GM12878 (cell line): Measurements from ENCODE around the gene ACACA. TPM values are rescaled to one million over a fixed set of nuclear protein-coding genes. Genes with fewer than 3 reads are reported as not detected.
A peak's percentile ranks its signal among the peaks of the same experiment; 100 is the strongest.

ENCODE experiments used
- ATF7 ChIP-seq: fragments of 450-650 bp; IDR thresholded peaks from 2 replicates; pipeline ENCODE4 v1.6.1; 2016; ENCODE audit warnings: low read depth, mild to moderate bottlenecking
- BCL11A ChIP-seq: IDR thresholded peaks from 2 replicates; pipeline ENCODE4 v1.6.1; 2011; ENCODE audit warnings: low read depth, low read length
- DPF2 ChIP-seq: fragments of 450-650 bp; IDR thresholded peaks from 2 replicates; pipeline ENCODE4 v1.6.1; 2017; ENCODE audit warnings: mild to moderate bottlenecking
- MLLT1 ChIP-seq: fragments of 450-650 bp; IDR thresholded peaks from 2 replicates; pipeline ENCODE4 v1.6.1; 2016; ENCODE audit warnings: mild to moderate bottlenecking
- ZNF592 ChIP-seq: fragments of 450-650 bp; IDR thresholded peaks from 2 replicates; pipeline ENCODE4 v1.6.1; 2017; ENCODE audit warnings: mild to moderate bottlenecking, moderate library complexity
- polyA plus RNA-seq, 11 experiments: library from polyadenylated mRNA; depleted of rRNA in 4 of 11; unstranded in 6 of 11; stranded (reverse) in 5 of 11; fragments of >200 nt; fragmentation: Nextera tagmentation in 4 of 11; fragmentation: Illumina TruSeq in 1 of 11; extraction: Ambion mirVana in 4 of 11; extraction: Trizol in 1 of 11; gene quantifications; 1 replicate in 1 of 11; 2 replicates in 10 of 11; pipeline versions ENCODE4 v1.2.1 to v1.2.3, GENCODE V29; 2011 to 2016; ENCODE audit warnings: inconsistent platforms in 2 of 11, missing spikeins in 2 of 11, low read depth in 1 of 11
- total RNA-seq, 4 experiments: library from RNA; depleted of rRNA in 3 of 4; stranded (reverse); fragments of >200 nt in 3 of 4; fragmentation: Illumina TruSeq in 1 of 4; extraction: Trizol in 1 of 4; gene quantifications; 2 replicates each; pipeline versions ENCODE4 v1.2.1 to v1.2.3, GENCODE V29; 2013 to 2021
- TF ChIP-seq, protein P1 (sequence below): fragments of 450-650 bp; IDR thresholded peaks from 2 replicates; pipeline ENCODE4 v1.6.1; 2017; ENCODE audit warnings: mild to moderate bottlenecking, moderate library complexity

ACACA gene
- total and polyA plus RNA-seq, 10 of the 15 experiments (the other 5 are each of a cell fraction or from before 2014, with no cell fraction given): 12.9 to 74.2 (median 32.0) TPM

DNA sequence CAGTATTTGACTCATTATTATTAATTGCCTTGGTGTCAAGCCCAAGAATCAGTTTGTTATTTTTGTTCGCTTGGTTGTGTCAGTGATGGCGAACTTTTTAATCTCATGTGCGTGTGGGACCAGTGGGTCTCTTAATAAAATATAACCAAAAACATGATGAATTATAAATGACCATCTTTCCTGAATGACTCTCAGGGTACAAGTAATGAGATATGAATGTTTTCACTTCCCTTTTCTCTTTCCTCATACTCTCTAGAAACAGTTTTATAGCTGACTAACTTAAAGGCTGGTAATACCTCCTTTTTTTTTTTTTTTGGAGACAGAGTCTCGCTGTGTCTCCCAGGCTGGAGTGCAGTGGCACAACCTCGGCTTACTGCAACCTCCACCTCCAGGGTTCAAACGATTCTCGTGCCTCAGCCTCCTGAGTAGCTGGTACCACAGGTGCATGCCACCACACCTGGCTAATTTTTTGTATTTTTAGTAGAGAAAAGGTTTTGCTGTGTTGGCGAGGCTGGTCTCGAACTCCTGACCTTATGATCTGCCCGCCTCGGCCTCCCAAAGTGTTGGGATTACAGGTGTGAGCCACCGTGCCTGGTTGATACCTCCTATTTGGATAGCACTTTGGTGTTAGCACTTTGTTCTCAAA is 34.9 kb upstream of the ACACA start (continued):
- TF ChIP-seq, protein P1, sequence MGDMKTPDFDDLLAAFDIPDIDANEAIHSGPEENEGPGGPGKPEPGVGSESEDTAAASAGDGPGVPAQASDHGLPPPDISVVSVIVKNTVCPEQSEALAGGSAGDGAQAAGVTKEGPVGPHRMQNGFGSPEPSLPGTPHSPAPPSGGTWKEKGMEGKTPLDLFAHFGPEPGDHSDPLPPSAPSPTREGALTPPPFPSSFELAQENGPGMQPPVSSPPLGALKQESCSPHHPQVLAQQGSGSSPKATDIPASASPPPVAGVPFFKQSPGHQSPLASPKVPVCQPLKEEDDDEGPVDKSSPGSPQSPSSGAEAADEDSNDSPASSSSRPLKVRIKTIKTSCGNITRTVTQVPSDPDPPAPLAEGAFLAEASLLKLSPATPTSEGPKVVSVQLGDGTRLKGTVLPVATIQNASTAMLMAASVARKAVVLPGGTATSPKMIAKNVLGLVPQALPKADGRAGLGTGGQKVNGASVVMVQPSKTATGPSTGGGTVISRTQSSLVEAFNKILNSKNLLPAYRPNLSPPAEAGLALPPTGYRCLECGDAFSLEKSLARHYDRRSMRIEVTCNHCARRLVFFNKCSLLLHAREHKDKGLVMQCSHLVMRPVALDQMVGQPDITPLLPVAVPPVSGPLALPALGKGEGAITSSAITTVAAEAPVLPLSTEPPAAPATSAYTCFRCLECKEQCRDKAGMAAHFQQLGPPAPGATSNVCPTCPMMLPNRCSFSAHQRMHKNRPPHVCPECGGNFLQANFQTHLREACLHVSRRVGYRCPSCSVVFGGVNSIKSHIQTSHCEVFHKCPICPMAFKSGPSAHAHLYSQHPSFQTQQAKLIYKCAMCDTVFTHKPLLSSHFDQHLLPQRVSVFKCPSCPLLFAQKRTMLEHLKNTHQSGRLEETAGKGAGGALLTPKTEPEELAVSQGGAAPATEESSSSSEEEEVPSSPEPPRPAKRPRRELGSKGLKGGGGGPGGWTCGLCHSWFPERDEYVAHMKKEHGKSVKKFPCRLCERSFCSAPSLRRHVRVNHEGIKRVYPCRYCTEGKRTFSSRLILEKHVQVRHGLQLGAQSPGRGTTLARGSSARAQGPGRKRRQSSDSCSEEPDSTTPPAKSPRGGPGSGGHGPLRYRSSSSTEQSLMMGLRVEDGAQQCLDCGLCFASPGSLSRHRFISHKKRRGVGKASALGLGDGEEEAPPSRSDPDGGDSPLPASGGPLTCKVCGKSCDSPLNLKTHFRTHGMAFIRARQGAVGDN: peak; percentile 28; the same call in 1 of the 2 replicates
- TF ChIP-seq DPF2 (peak; percentile 67; the same call in 1 of the 2 replicates), BCL11A (peak; percentile 42; the same call in 1 of the 2 replicates), ATF7 (peak; percentile 78; the same call in 1 of the 2 replicates), MLLT1 (0 out of 2 replicates have a peak, but pooled peaks have one; percentile 39), ZNF592 (peak; percentile 68; the same call in 1 of the 2 replicates)
